MCF 10A (cell line): Measurements from ENCODE around the gene PRSS21. TPM values are rescaled to one million over a fixed set of nuclear protein-coding genes. Genes with fewer than 3 reads are reported as not detected.

Source experiments
- BruUV-seq: library from RNA; stranded (reverse); fragments of 400-500 nt; replicated peaks from 2 replicates; lab custom pipeline; 2021; lab: Mats Ljungman, UMichigan
- CTCF ChIA-PET: fragments of 300-600 bp; sonication (Branson Sonifier 250); formaldehyde crosslinking; extraction: SDS; loops from one replicate; lab custom pipeline; 2021; ENCODE audit warnings: antibody characterized with exemption, inconsistent platforms; lab: Yijun Ruan, JAX
- POLR2A ChIA-PET: fragments of 300-600, 350-650 bp; sonication (Branson Sonifier 250); formaldehyde crosslinking; extraction: SDS; loops from one replicate; lab custom pipeline; 2020; ENCODE audit warnings: antibody characterized with exemption, inconsistent platforms; lab: Yijun Ruan, JAX
- DNase-seq: peaks from one replicate; pipeline ENCODE4 v3.0.0-alpha.2; 2018; ENCODE audit not compliant: unreplicated experiment
- H3K27ac Mint-ChIP-seq: one replicate; pipeline ENCODE4 v1.8.0; 2022; ENCODE audit warnings: mild to moderate bottlenecking, low read depth, mixed read lengths; ENCODE audit not compliant: unreplicated experiment
- H3K27me3 Mint-ChIP-seq: one replicate; pipeline ENCODE4 v1.8.0; 2022; ENCODE audit warnings: mixed read lengths; ENCODE audit not compliant: insufficient read depth, unreplicated experiment
- H3K36me3 Mint-ChIP-seq: one replicate; pipeline ENCODE4 v1.8.0; 2022; ENCODE audit warnings: mild to moderate bottlenecking, moderate library complexity, mixed read lengths; ENCODE audit not compliant: insufficient read depth, unreplicated experiment
- H3K4me1 Mint-ChIP-seq: one replicate; pipeline ENCODE4 v1.8.0; 2022; ENCODE audit warnings: mixed read lengths; ENCODE audit not compliant: insufficient read depth, unreplicated experiment
- H3K4me3 Mint-ChIP-seq: one replicate; pipeline ENCODE4 v1.8.0; 2022; ENCODE audit warnings: mild to moderate bottlenecking, moderate library complexity, mixed read lengths; ENCODE audit not compliant: unreplicated experiment
- H3K9me3 Mint-ChIP-seq: one replicate; pipeline ENCODE4 v1.8.0; 2022; ENCODE audit warnings: mixed read lengths; ENCODE audit not compliant: unreplicated experiment
- intact Hi-C: fragments of 100-400 bp; cut with micrococcal nuclease; formaldehyde crosslinking; loops from 2 replicates; pipeline ENCODE4 v1.14.1; 2022
- total RNA-seq: library from RNA; stranded (reverse); gene quantifications from 2 replicates; pipeline ENCODE4 v1.2.3, GENCODE V29; 2022
- TF ChIP-seq, protein P1 (sequence below): fragments of 200-600 bp; IDR thresholded peaks from one replicate; pipeline ENCODE4 v1.8.0; 2022; ENCODE audit warnings: antibody characterized with exemption, mild to moderate bottlenecking; ENCODE audit not compliant: unreplicated experiment

Gene PRSS21
- total RNA-seq, 1 experiment from 2014 or later: 16.4 TPM

- no peaks in the 10 kb centered on the region for H3K36me3 Mint-ChIP-seq
- H3K27ac Mint-ChIP-seq: no peak overlapping the region
- no peaks in the 10 kb centered on the region for H3K4me1 Mint-ChIP-seq
- ChIA-PET CTCF (no interaction called here), POLR2A (interaction anchor here (0.7 kb wide), 1 partner anchor 9 kb away, joined by 4 read pairs; no protein-coding TSS in a partner anchor)
- intact Hi-C loops: no loop called here
- BruUV-seq: no TSS peak
- DNase-seq: no peak
- TF ChIP-seq, protein P1, sequence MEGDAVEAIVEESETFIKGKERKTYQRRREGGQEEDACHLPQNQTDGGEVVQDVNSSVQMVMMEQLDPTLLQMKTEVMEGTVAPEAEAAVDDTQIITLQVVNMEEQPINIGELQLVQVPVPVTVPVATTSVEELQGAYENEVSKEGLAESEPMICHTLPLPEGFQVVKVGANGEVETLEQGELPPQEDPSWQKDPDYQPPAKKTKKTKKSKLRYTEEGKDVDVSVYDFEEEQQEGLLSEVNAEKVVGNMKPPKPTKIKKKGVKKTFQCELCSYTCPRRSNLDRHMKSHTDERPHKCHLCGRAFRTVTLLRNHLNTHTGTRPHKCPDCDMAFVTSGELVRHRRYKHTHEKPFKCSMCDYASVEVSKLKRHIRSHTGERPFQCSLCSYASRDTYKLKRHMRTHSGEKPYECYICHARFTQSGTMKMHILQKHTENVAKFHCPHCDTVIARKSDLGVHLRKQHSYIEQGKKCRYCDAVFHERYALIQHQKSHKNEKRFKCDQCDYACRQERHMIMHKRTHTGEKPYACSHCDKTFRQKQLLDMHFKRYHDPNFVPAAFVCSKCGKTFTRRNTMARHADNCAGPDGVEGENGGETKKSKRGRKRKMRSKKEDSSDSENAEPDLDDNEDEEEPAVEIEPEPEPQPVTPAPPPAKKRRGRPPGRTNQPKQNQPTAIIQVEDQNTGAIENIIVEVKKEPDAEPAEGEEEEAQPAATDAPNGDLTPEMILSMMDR: no peak
- no peaks in the 10 kb centered on the region for H3K9me3 Mint-ChIP-seq
- no peaks in the 10 kb centered on the region for H3K27me3 Mint-ChIP-seq
- no peak overlapping the region for H3K4me3 Mint-ChIP-seq
Measured at GRCh38 chr16:2820836-2821486, 3.9 kb downstream of the PRSS21 start.

DNA sequence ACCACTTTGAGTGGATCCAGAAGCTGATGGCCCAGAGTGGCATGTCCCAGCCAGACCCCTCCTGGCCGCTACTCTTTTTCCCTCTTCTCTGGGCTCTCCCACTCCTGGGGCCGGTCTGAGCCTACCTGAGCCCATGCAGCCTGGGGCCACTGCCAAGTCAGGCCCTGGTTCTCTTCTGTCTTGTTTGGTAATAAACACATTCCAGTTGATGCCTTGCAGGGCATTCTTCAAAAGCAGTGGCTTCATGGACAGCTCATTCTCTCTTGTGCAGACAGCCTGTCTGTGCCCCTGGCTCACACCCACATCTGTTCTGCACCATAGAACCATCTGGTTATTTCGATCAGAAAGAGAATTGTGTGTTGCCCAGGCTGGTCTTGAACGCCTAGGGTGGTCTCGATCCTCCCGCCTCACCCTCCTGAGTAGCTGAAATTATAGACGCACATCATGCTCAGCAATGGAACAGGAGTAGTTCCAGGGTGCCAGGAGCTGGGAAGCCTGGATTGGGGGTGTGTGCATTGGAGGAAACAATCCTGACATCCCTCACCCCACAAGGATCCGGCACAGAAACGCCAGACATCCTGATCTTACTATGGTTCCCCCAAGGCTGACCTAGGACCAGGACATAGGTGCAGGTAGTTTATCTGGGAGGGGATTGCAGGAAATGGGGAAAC is 4.6 kb downstream of the PRSS21 start:
- intact Hi-C loops: no loop called here
- ChIA-PET CTCF (interaction anchor here (1.0 kb wide), 1 partner anchor 39 kb away, joined by 4 read pairs; no protein-coding TSS in a partner anchor), POLR2A (interaction anchor here (0.7 kb wide), 1 partner anchor 9 kb away, joined by 4 read pairs; no protein-coding TSS in a partner anchor)
- BruUV-seq: no TSS peak
- Mint-ChIP-seq H3K4me1 (no peaks in the 10 kb centered on the region), H3K4me3 (no peak overlapping the region), H3K27ac (no peak overlapping the region), H3K36me3 (no peaks in the 10 kb centered on the region), H3K27me3 (no peaks in the 10 kb centered on the region), H3K9me3 (no peaks in the 10 kb centered on the region)
- TF ChIP-seq, protein P1: no peak
- no peak for DNase-seq

DNA sequence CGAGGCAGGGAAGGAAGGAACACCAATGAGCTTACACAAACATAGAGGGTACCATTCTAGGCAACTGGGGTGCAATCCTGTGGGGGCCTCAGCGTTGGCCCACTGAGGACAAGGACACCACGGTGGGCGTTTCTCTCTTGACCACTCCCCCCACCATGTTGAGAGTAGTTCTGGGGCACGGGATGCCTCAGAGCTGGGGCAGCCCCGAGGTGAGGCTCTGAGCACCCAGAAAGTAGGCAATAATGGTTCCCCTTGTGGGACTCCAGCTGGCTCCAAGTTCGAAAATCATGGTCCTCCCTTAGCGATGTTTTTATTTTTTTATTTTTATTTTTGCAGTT is 5.1 kb downstream of the PRSS21 start:
- Mint-ChIP-seq H3K36me3 (no peaks in the 10 kb centered on the region), H3K4me1 (no peaks in the 10 kb centered on the region), H3K4me3 (no peak overlapping the region), H3K27ac (no peak overlapping the region), H3K9me3 (no peaks in the 10 kb centered on the region), H3K27me3 (no peaks in the 10 kb centered on the region)
- DNase-seq: no peak
- POLR2A ChIA-PET: interaction anchor here (0.9 kb wide), 1 partner anchor 30 kb away, joined by 3 read pairs; no protein-coding TSS in a partner anchor
- CTCF ChIA-PET: interaction anchor here (1.0 kb wide), 1 partner anchor 38 kb away, joined by 4 read pairs; no protein-coding TSS in a partner anchor
- intact Hi-C loops: no loop called here
- TF ChIP-seq, protein P1: no peak
- no TSS peak for BruUV-seq

DNA sequence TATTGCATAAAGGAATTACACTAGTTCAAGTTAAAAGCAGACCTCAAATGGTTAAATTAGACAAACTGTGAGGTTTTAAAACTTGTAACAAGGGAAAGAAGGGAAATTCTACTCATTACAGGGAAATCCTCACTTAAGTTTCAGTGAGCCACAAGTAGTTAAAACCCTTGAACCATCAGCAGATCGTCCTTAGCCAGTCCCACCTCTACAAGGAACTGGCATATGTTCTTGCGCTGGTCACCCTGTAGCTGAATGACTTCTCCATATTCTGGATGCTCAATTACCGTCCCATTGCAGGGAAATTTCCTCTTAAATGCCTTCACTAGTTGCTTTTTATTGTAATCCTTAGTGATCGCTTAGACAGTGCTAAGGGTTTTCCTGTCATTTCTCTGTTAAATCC is 5.5 kb downstream of the PRSS21 start:
- intact Hi-C loops: no loop called here
- Mint-ChIP-seq H3K4me1 (no peaks in the 10 kb centered on the region), H3K36me3 (no peaks in the 10 kb centered on the region), H3K27me3 (no peaks in the 10 kb centered on the region), H3K9me3 (no peaks in the 10 kb centered on the region), H3K27ac (no peak overlapping the region), H3K4me3 (no peak overlapping the region)
- ChIA-PET POLR2A (interaction anchor here (0.6 to 1.0 kb wide), 3 partner anchors 10 to 219 kb away, joined by 3 read pairs; no protein-coding TSS in a partner anchor), CTCF (interaction anchor here (1.0 kb wide), 1 partner anchor 38 kb away, joined by 4 read pairs; no protein-coding TSS in a partner anchor)
- no TSS peak for BruUV-seq
- no peak for DNase-seq
- TF ChIP-seq, protein P1: no peak
